Activated naive CD4-positive, alpha-beta T cell treated with anti-CD3 and anti-CD28 coated beads, Interleukin-2, amount 50 U/mL, for 24 hours (primary cell): Measurements from ENCODE around the gene TMBIM6.

Source experiments
- H3K27ac Mint-ChIP-seq: one replicate; pipeline ENCODE4 v1.8.0; 2021; ENCODE audit warnings: mild to moderate bottlenecking, mixed read lengths
- H3K27me3 Mint-ChIP-seq: one replicate; pipeline ENCODE4 v1.8.0; 2021; ENCODE audit warnings: mixed read lengths
- H3K36me3 Mint-ChIP-seq: one replicate; pipeline ENCODE4 v1.8.0; 2021; ENCODE audit warnings: mixed read lengths
- H3K4me1 Mint-ChIP-seq: one replicate; pipeline ENCODE4 v1.8.0; 2021; ENCODE audit warnings: mixed read lengths
- H3K4me3 Mint-ChIP-seq: one replicate; pipeline ENCODE4 v1.8.0; 2021; ENCODE audit warnings: mild to moderate bottlenecking, mixed read lengths
- H3K9me3 Mint-ChIP-seq: one replicate; pipeline ENCODE4 v1.8.0; 2021; ENCODE audit warnings: mixed read lengths

Gene TMBIM6

GRCh38 chr12:49796606-49797448, 55.5 kb downstream of the TMBIM6 start:
- H3K9me3 Mint-ChIP-seq: no peaks in the 10 kb centered on the region
- no peak overlapping the region for H3K27ac Mint-ChIP-seq
- H3K36me3 Mint-ChIP-seq: no peaks in the 10 kb centered on the region
- no peak overlapping the region for H3K4me3 Mint-ChIP-seq
- no peaks in the 10 kb centered on the region for H3K4me1 Mint-ChIP-seq
- H3K27me3 Mint-ChIP-seq: no peaks in the 10 kb centered on the region

- H3K36me3 Mint-ChIP-seq: no peaks in the 10 kb centered on the region
- H3K27ac Mint-ChIP-seq: no peak overlapping the region
- H3K4me1 Mint-ChIP-seq: no peaks in the 10 kb centered on the region
- no peaks in the 10 kb centered on the region for H3K9me3 Mint-ChIP-seq
- no peak overlapping the region for H3K4me3 Mint-ChIP-seq
- no peaks in the 10 kb centered on the region for H3K27me3 Mint-ChIP-seq
These were observed 56.1 kb downstream of the TMBIM6 start for GRCh38 chr12:49797449-49797776.

GRCh38 chr12:49798248-49798647, 56.9 kb downstream of the TMBIM6 start:
- Mint-ChIP-seq H3K27me3 (no peaks in the 10 kb centered on the region), H3K4me3 (no peak overlapping the region), H3K9me3 (no peaks in the 10 kb centered on the region), H3K27ac (no peak overlapping the region), H3K36me3 (peaks cover 2% of the 10 kb centered on the region), H3K4me1 (no peaks in the 10 kb centered on the region)

GRCh38 chr12:49798934-49799333, 57.6 kb downstream of the TMBIM6 start:
- Mint-ChIP-seq H3K4me1 (no peaks in the 10 kb centered on the region), H3K36me3 (peaks cover 2% of the 10 kb centered on the region), H3K4me3 (no peak overlapping the region), H3K27ac (no peak overlapping the region), H3K9me3 (no peaks in the 10 kb centered on the region), H3K27me3 (no peaks in the 10 kb centered on the region)

- H3K4me1 Mint-ChIP-seq: no peaks in the 10 kb centered on the region
- H3K9me3 Mint-ChIP-seq: no peaks in the 10 kb centered on the region
- H3K27me3 Mint-ChIP-seq: no peaks in the 10 kb centered on the region
- H3K27ac Mint-ChIP-seq: no peak overlapping the region
- no peak overlapping the region for H3K4me3 Mint-ChIP-seq
- H3K36me3 Mint-ChIP-seq: peaks cover 3% of the 10 kb centered on the region
These were observed 59.2 kb downstream of the TMBIM6 start for GRCh38 chr12:49800421-49801140.

- Mint-ChIP-seq H3K4me1 (no peaks in the 10 kb centered on the region), H3K9me3 (no peaks in the 10 kb centered on the region), H3K27me3 (no peaks in the 10 kb centered on the region), H3K36me3 (peaks cover 3% of the 10 kb centered on the region), H3K27ac (no peak overlapping the region), H3K4me3 (no peak overlapping the region)
These were observed 60.0 kb downstream of the TMBIM6 start for GRCh38 chr12:49801141-49802063.

- no peaks in the 10 kb centered on the region for H3K9me3 Mint-ChIP-seq
- no peak overlapping the region for H3K4me3 Mint-ChIP-seq
- peaks cover 3% of the 10 kb centered on the region for H3K36me3 Mint-ChIP-seq
- H3K27ac Mint-ChIP-seq: no peak overlapping the region
- no peaks in the 10 kb centered on the region for H3K4me1 Mint-ChIP-seq
- H3K27me3 Mint-ChIP-seq: no peaks in the 10 kb centered on the region
These were observed 62.5 kb downstream of the TMBIM6 start for GRCh38 chr12:49803693-49804450.

GRCh38 chr12:49804821-49805220, 63.5 kb downstream of the TMBIM6 start:
- Mint-ChIP-seq H3K27ac (no peak overlapping the region), H3K4me1 (no peaks in the 10 kb centered on the region), H3K9me3 (no peaks in the 10 kb centered on the region), H3K27me3 (no peaks in the 10 kb centered on the region), H3K36me3 (peaks cover 3% of the 10 kb centered on the region), H3K4me3 (no peak overlapping the region)

- Mint-ChIP-seq H3K27me3 (no peaks in the 10 kb centered on the region), H3K4me3 (no peak overlapping the region), H3K4me1 (no peaks in the 10 kb centered on the region), H3K9me3 (no peaks in the 10 kb centered on the region), H3K27ac (no peak overlapping the region), H3K36me3 (peaks cover 3% of the 10 kb centered on the region)
These were observed 64.1 kb downstream of the TMBIM6 start for GRCh38 chr12:49805409-49805808.

- no peak overlapping the region for H3K4me3 Mint-ChIP-seq
- peaks cover 3% of the 10 kb centered on the region for H3K36me3 Mint-ChIP-seq
- no peaks in the 10 kb centered on the region for H3K9me3 Mint-ChIP-seq
- H3K27me3 Mint-ChIP-seq: no peaks in the 10 kb centered on the region
- H3K4me1 Mint-ChIP-seq: no peaks in the 10 kb centered on the region
- no peak overlapping the region for H3K27ac Mint-ChIP-seq
These were observed 65.0 kb downstream of the TMBIM6 start for GRCh38 chr12:49806321-49806813.

GRCh38 chr12:49806877-49807276, 65.5 kb downstream of the TMBIM6 start:
- H3K9me3 Mint-ChIP-seq: no peaks in the 10 kb centered on the region
- no peaks in the 10 kb centered on the region for H3K27me3 Mint-ChIP-seq
- peaks cover 4% of the 10 kb centered on the region for H3K4me1 Mint-ChIP-seq
- no peak overlapping the region for H3K27ac Mint-ChIP-seq
- H3K36me3 Mint-ChIP-seq: peaks cover 3% of the 10 kb centered on the region
- no peak overlapping the region for H3K4me3 Mint-ChIP-seq

GRCh38 chr12:49807991-49808580, 66.7 kb downstream of the TMBIM6 start:
- Mint-ChIP-seq H3K4me1 (peaks cover 10% of the 10 kb centered on the region), H3K36me3 (peaks cover 1% of the 10 kb centered on the region), H3K4me3 (no peak overlapping the region), H3K27me3 (no peaks in the 10 kb centered on the region), H3K9me3 (no peaks in the 10 kb centered on the region), H3K27ac (no peak overlapping the region)

- peaks cover 11% of the 10 kb centered on the region for H3K4me1 Mint-ChIP-seq
- H3K27ac Mint-ChIP-seq: no peak overlapping the region
- H3K36me3 Mint-ChIP-seq: peaks cover 1% of the 10 kb centered on the region
- no peaks in the 10 kb centered on the region for H3K27me3 Mint-ChIP-seq
- H3K9me3 Mint-ChIP-seq: no peaks in the 10 kb centered on the region
- no peak overlapping the region for H3K4me3 Mint-ChIP-seq
These were observed 67.5 kb downstream of the TMBIM6 start for GRCh38 chr12:49808686-49809380.

GRCh38 chr12:49809381-49809905, 68.1 kb downstream of the TMBIM6 start:
- Mint-ChIP-seq H3K27ac (no peak overlapping the region), H3K4me3 (no peak overlapping the region), H3K4me1 (peaks cover 12% of the 10 kb centered on the region), H3K36me3 (peaks cover 2% of the 10 kb centered on the region), H3K27me3 (no peaks in the 10 kb centered on the region), H3K9me3 (no peaks in the 10 kb centered on the region)
